ENCODE measurements around the gene GPR119.

GRCh38 chrX:130347321-130347720 is 38.2 kb downstream of the GPR119 start:
- TF ChIP-seq CTCF (IDR thresholded peaks at IDR 0.05; ENCODE audit: control extremely low read depth in 1 of 3, insufficient read depth in 1 of 3, low read depth in 1 of 3, low read length in 3 of 3) (no peak), SP1 (IDR thresholded peaks at IDR 0.05; ENCODE audit: low read depth, low read length) (no peak), POLR2A (IDR thresholded peaks at IDR 0.05; ENCODE audit: control extremely low read depth in 1 of 2, low read depth in 2 of 2, low read length in 2 of 2) (no peak), MAFK (IDR thresholded peaks at IDR 0.05; ENCODE audit: low read depth, low read length) (no peak), ATF2 (IDR thresholded peaks at IDR 0.05; ENCODE audit: low read length) (no peak), ZNF274 (IDR thresholded peaks at IDR 0.05; ENCODE audit: borderline replicate concordance, extremely low read depth, low read length) (no peak), RAD21 (IDR thresholded peaks at IDR 0.05 in 1 of 2, conservative IDR thresholded peaks at IDR 0.05 in 1 of 2; ENCODE audit: low read depth in 2 of 2, low read length in 2 of 2) (no peak), TAF1 (IDR thresholded peaks at IDR 0.05; ENCODE audit: low read depth, low read length) (no peak), EZH2 (IDR thresholded peaks at IDR 0.05; ENCODE audit: low read depth, low read length, severe bottlenecking) (no peak), POLR2AphosphoS5 (IDR thresholded peaks at IDR 0.05; ENCODE audit: low read depth, low read length) (no peak), HDAC6 (IDR thresholded peaks at IDR 0.05; ENCODE audit: low read depth, low read length) (no peak), RXRA (IDR thresholded peaks at IDR 0.05; ENCODE audit: insufficient read depth, low read depth, low read length) (no peak)
- TF ChIP-seq, protein P1, sequence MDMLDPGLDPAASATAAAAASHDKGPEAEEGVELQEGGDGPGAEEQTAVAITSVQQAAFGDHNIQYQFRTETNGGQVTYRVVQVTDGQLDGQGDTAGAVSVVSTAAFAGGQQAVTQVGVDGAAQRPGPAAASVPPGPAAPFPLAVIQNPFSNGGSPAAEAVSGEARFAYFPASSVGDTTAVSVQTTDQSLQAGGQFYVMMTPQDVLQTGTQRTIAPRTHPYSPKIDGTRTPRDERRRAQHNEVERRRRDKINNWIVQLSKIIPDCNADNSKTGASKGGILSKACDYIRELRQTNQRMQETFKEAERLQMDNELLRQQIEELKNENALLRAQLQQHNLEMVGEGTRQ (IDR thresholded peaks at IDR 0.05; ENCODE audit: low read length): no peak
